Right lobe of liver (tissue), 6 donors: ENCODE results near the gene FLT1. TPM values are rescaled to one million over a fixed set of nuclear protein-coding genes. Genes with fewer than 3 reads are reported as not detected.

Experiments
- ATAC-seq, 4 donors: fragments of 200-7000 bp; cut with Tn5 transposase; one replicate each; pipeline ENCODE4 v1.9.1; 2020; ENCODE audit warnings: mild to moderate bottlenecking in 4 of 4, moderate library complexity in 4 of 4
- DNase-seq, 3 donors: peaks; one replicate each; pipeline ENCODE4 v3.0.0-alpha.2; 2020
- H3K27ac ChIP-seq, 3 donors: fragments of 200-600 bp; one replicate each; pipeline ENCODE4 v1.8.0; 2022
- H3K27me3 ChIP-seq, 2 donors: fragments of 200-600 bp; one replicate each; pipeline ENCODE4 v1.8.0; 2022
- H3K36me3 ChIP-seq, 4 donors: fragments of 200-600 bp; sonication (generic) in 1 of 4; one replicate each; pipeline versions ENCODE4 v1.5.1 to v1.8.0; 2017 to 2022; ENCODE audit warnings: control low read depth in 1 of 4
- H3K4me1 ChIP-seq, 4 donors: fragments of 200-600 bp; sonication (generic) in 1 of 4; one replicate each; pipeline versions ENCODE4 v1.5.1 to v1.8.0; 2017 to 2022; ENCODE audit warnings: control low read depth in 1 of 4
- H3K4me3 ChIP-seq, 3 donors: fragments of 200-600 bp; one replicate each; pipeline ENCODE4 v1.8.0; 2022
- H3K9me3 ChIP-seq, 4 donors: fragments of 200-600 bp; sonication (generic) in 1 of 4; one replicate each; pipeline versions ENCODE4 v1.5.1 to v1.8.0; 2017 to 2022; ENCODE audit warnings: control low read depth in 1 of 4
- POLR2A ChIP-seq: fragments of 450-650 bp; IDR thresholded peaks from one replicate; pipeline ENCODE4 v1.6.1; 2017; ENCODE audit warnings: antibody characterized with exemption, mild to moderate bottlenecking
- WGBS: methylation state at CpG from one replicate; pipeline ENCODE4 v1.1.6; 2018; ENCODE audit warnings: low coverage, low lambda C conversion rate; ENCODE audit not compliant: insufficient coverage; ENCODE audit errors: missing lambda C conversion rate; 5-methylcytosine and 5-hydroxymethylcytosine counted together
- intact Hi-C, 2 donors: fragments of 100-400 bp; cut with DNase I; formaldehyde crosslinking; loops; one replicate each; pipeline versions ENCODE4 v1.11.2 to v1.14.1; 2022
- total RNA-seq, 6 experiments: library from RNA; depleted of rRNA in 2 of 6; stranded (reverse); fragments of >200 nt in 2 of 6; fragmentation: NEBNext Ultra II Directional in 3 of 6; extraction: Animal tissue kit (Norgen Biotek cat#: 25700) in 3 of 6; gene quantifications; one replicate each; pipeline versions ENCODE4 v1.1.0 to v1.2.4, GENCODE V29; 2016 to 2023
- TF ChIP-seq, protein P1 (sequence below), 4 donors: fragments of 200-600 bp in 3 of 4; fragments of 450-650 bp in 1 of 4; IDR thresholded peaks; one replicate each; pipeline versions ENCODE4 v1.5.1 to v1.8.0; 2016 to 2022; ENCODE audit warnings: antibody characterized with exemption in 4 of 4, mild to moderate bottlenecking in 2 of 4
- donor health status: DM: no; HTN: yes; CAD: no.
- donor health status: DM: no; HTN: no; CAD: no.
- donor health status: DM: no; HTN: no; CAD: no.
- donor health status: DM: no; HTN: yes; CAD: no.
- donor health status: DM: no; HTN: yes; CAD: no.

Gene FLT1
- total RNA-seq, 6 experiments from 2014 or later: 10.6 to 66.4 (median 20.5) TPM

GRCh38 chr13:28409648-28410047 lies 85.3 kb downstream of the FLT1 start:
- no peak overlapping the region for H3K27ac ChIP-seq
- intact Hi-C loops: no loop called here
- no peaks in the 10 kb centered on the region for H3K27me3 ChIP-seq

GRCh38 chr13:28408863-28409262 lies 86.1 kb downstream of the FLT1 start:
- no peak for ATAC-seq
- WGBS: 38% methylated on average over 1 of the region's 1 CpG
- intact Hi-C loops: no loop called here

More at GRCh38 chr13:28409648-28410047, 85.3 kb downstream of the FLT1 start:
- H3K36me3 ChIP-seq: no peaks in the 10 kb centered on the region
- DNase-seq (no peak), ATAC-seq (no peak)
- no peaks in the 10 kb centered on the region for H3K9me3 ChIP-seq
- H3K4me1 ChIP-seq: no peaks in the 10 kb centered on the region
- H3K4me3 ChIP-seq: no peak overlapping the region
- TF ChIP-seq, protein P1, sequence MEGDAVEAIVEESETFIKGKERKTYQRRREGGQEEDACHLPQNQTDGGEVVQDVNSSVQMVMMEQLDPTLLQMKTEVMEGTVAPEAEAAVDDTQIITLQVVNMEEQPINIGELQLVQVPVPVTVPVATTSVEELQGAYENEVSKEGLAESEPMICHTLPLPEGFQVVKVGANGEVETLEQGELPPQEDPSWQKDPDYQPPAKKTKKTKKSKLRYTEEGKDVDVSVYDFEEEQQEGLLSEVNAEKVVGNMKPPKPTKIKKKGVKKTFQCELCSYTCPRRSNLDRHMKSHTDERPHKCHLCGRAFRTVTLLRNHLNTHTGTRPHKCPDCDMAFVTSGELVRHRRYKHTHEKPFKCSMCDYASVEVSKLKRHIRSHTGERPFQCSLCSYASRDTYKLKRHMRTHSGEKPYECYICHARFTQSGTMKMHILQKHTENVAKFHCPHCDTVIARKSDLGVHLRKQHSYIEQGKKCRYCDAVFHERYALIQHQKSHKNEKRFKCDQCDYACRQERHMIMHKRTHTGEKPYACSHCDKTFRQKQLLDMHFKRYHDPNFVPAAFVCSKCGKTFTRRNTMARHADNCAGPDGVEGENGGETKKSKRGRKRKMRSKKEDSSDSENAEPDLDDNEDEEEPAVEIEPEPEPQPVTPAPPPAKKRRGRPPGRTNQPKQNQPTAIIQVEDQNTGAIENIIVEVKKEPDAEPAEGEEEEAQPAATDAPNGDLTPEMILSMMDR (IDR thresholded peaks at IDR 0.05): no peak
- TF ChIP-seq POLR2A: no peak

DNA sequence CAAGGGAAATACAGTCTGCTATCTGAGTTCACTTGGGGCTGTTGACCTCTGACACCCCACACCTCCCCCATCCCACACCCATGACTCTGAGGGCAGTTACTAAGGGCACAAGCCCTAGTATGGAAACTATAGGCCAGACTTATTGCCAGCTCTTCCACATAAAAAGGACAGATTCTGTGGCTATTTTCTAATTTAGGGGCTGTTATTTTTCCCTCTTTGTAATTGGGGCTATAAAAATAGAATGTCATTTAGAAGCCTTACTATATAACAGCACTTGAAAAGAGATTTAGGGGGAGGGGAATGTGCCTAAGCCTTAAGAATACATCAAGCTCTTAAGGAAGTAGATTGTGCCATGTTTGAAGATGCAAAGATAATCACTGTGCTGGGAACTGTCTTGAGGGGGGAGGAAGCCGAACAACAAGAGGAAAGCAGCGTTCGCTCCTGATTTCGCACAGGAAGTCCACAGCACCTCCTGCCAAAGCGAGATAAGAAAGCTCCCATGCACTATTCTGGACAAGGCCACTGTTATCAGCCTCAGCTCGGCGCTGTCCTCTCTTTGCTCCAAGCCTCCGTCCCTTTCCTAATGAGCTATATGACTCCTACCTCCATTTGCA lies 86.6 kb downstream of the FLT1 start:
- H3K9me3 ChIP-seq: no peaks in the 10 kb centered on the region
- TF ChIP-seq POLR2A: no peak
- TF ChIP-seq, protein P1 (IDR thresholded peaks at IDR 0.05): no peak
- ATAC-seq: peak; percentile 73 to 87 (median 75)
- no peaks in the 10 kb centered on the region for H3K27me3 ChIP-seq
- H3K4me1 ChIP-seq: no peaks in the 10 kb centered on the region
- intact Hi-C loops: no loop called here
- 49% methylated on average over 8 of the region's 8 CpGs for WGBS
- H3K36me3 ChIP-seq: no peaks in the 10 kb centered on the region
- no peak overlapping the region for H3K4me3 ChIP-seq
- DNase-seq: peak; percentile 47 to 57 (median 56)
- H3K27ac ChIP-seq: no peak overlapping the region

More at GRCh38 chr13:28408863-28409262, 86.1 kb downstream of the FLT1 start:
- no peak for DNase-seq
- Histone ChIP-seq H3K4me1 (no peaks in the 10 kb centered on the region), H3K4me3 (no peak overlapping the region), H3K27ac (no peak overlapping the region), H3K9me3 (no peaks in the 10 kb centered on the region), H3K36me3 (no peaks in the 10 kb centered on the region), H3K27me3 (no peaks in the 10 kb centered on the region)
- TF ChIP-seq, protein P1 (IDR thresholded peaks at IDR 0.05): no peak
- TF ChIP-seq POLR2A: no peak

- Histone ChIP-seq H3K9me3 (no peaks in the 10 kb centered on the region), H3K27ac (no peak overlapping the region), H3K4me3 (no peak overlapping the region), H3K27me3 (no peaks in the 10 kb centered on the region), H3K36me3 (no peaks in the 10 kb centered on the region), H3K4me1 (no peaks in the 10 kb centered on the region)
- intact Hi-C loops: no loop called here
- ATAC-seq (no peak), DNase-seq (no peak)
- 66% methylated on average over 12 of the region's 13 CpGs for WGBS
- TF ChIP-seq, protein P1 (IDR thresholded peaks at IDR 0.05): no peak
- no peak for TF ChIP-seq POLR2A
These were observed 88.1 kb downstream of the FLT1 start for GRCh38 chr13:28406733-28407266.

DNA sequence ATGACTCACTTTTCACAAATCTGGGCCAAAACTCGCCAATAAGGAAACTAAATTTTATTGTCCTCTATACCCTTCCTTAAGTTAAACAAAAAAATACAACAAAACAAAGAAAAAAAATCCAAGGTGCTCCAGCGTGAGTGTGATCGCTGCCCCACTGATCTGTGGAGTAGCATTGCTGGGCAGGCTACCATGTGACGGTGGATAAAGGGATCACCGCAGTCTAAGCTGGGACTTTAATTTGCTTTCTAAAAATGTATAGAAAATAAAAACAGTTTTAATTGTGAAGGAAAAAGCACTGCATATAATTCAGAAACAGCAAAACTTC lies 92.9 kb downstream of the FLT1 start:
- Histone ChIP-seq H3K27me3 (no peaks in the 10 kb centered on the region), H3K4me3 (no peak overlapping the region), H3K4me1 (no peaks in the 10 kb centered on the region), H3K9me3 (no peaks in the 10 kb centered on the region), H3K27ac (peak overlapping the region in 1 of 3 donors; percentile 21), H3K36me3 (no peaks in the 10 kb centered on the region)
- DNase-seq (no peak), ATAC-seq (no peak)
- TF ChIP-seq, protein P1 (IDR thresholded peaks at IDR 0.05): no peak
- no peak for TF ChIP-seq POLR2A
- intact Hi-C loops: no loop called here
- WGBS: 61% methylated on average over 5 of the region's 5 CpGs
